GM19023 (cell line): ENCODE data around the gene PTPRD.
A peak's percentile ranks its signal among the peaks of the same experiment; 100 is the strongest.

ENCODE experiments used
- ATAC-seq: cut with Tn5 transposase; IDR thresholded peaks from one replicate; pipeline ENCODE4 v1.9.1; 2021; ENCODE audit warnings: mild to moderate bottlenecking, moderate library complexity; ENCODE audit not compliant: unreplicated experiment

Gene PTPRD

GRCh38 chr9:9790216-9790872, 822.5 kb downstream of the PTPRD start:
- ATAC-seq: peak; percentile 68

GRCh38 chr9:9783711-9784110, 829.1 kb downstream of the PTPRD start:
- ATAC-seq: no peak

GRCh38 chr9:9783211-9783610, 829.6 kb downstream of the PTPRD start:
- ATAC-seq: no peak

GRCh38 chr9:9778293-9778692, 834.5 kb downstream of the PTPRD start:
- no peak for ATAC-seq

GRCh38 chr9:9774471-9774870, 838.3 kb downstream of the PTPRD start:
- no peak for ATAC-seq

- ATAC-seq: no peak
Observed at GRCh38 chr9:9771314-9771713, 841.5 kb downstream of the PTPRD start.

- no peak for ATAC-seq
Observed at GRCh38 chr9:9764821-9765220, 848.0 kb downstream of the PTPRD start.

- ATAC-seq: no peak
Observed at GRCh38 chr9:9754186-9754585, 858.6 kb downstream of the PTPRD start.

- no peak for ATAC-seq
Observed at GRCh38 chr9:9753266-9753665, 859.5 kb downstream of the PTPRD start.

GRCh38 chr9:9752722-9753121, 860.1 kb downstream of the PTPRD start:
- ATAC-seq: no peak

GRCh38 chr9:9751996-9752395, 860.8 kb downstream of the PTPRD start:
- ATAC-seq: no peak

- ATAC-seq: no peak
Observed at GRCh38 chr9:9750719-9751118, 862.1 kb downstream of the PTPRD start.

GRCh38 chr9:9749591-9749990, 863.2 kb downstream of the PTPRD start:
- no peak for ATAC-seq

- no peak for ATAC-seq
Observed at GRCh38 chr9:9747787-9748186, 865.0 kb downstream of the PTPRD start.

- ATAC-seq: no peak
Observed at GRCh38 chr9:9746826-9747225, 866.0 kb downstream of the PTPRD start.

GRCh38 chr9:9743822-9744221, 869.0 kb downstream of the PTPRD start:
- ATAC-seq: no peak

- no peak for ATAC-seq
Observed at GRCh38 chr9:9730174-9730573, 882.6 kb downstream of the PTPRD start.

- ATAC-seq: no peak
Observed at GRCh38 chr9:9729082-9729481, 883.7 kb downstream of the PTPRD start.

- ATAC-seq: no peak
Observed at GRCh38 chr9:9719373-9720112, 893.3 kb downstream of the PTPRD start.

GRCh38 chr9:9718691-9719090, 894.1 kb downstream of the PTPRD start:
- no peak for ATAC-seq

- ATAC-seq: no peak
Observed at GRCh38 chr9:9679433-9679832, 933.4 kb downstream of the PTPRD start.

- ATAC-seq: no peak
Observed at GRCh38 chr9:9674461-9674860, 938.3 kb downstream of the PTPRD start.

GRCh38 chr9:9670454-9670853, 942.3 kb downstream of the PTPRD start:
- ATAC-seq: no peak
